Stimulated activated CD4-positive, alpha-beta T cell treated with anti-CD3 and anti-CD28 coated beads, Interleukin-15, amount 100 ng/mL, for 48 hours (primary cell): Measurements from ENCODE around the gene DAND5.
"Not testable (repeated sequence)": the region's sequence is repeated elsewhere in the genome, so short reads cannot be mapped to it uniquely, and the experiment has no call there.

ENCODE experiments used
- DNase-seq, 2 donors: peaks; one replicate each; pipeline ENCODE4 v3.0.0-alpha.2; 2020; ENCODE audit warnings: low read depth in 2 of 2

Gene DAND5

DNA sequence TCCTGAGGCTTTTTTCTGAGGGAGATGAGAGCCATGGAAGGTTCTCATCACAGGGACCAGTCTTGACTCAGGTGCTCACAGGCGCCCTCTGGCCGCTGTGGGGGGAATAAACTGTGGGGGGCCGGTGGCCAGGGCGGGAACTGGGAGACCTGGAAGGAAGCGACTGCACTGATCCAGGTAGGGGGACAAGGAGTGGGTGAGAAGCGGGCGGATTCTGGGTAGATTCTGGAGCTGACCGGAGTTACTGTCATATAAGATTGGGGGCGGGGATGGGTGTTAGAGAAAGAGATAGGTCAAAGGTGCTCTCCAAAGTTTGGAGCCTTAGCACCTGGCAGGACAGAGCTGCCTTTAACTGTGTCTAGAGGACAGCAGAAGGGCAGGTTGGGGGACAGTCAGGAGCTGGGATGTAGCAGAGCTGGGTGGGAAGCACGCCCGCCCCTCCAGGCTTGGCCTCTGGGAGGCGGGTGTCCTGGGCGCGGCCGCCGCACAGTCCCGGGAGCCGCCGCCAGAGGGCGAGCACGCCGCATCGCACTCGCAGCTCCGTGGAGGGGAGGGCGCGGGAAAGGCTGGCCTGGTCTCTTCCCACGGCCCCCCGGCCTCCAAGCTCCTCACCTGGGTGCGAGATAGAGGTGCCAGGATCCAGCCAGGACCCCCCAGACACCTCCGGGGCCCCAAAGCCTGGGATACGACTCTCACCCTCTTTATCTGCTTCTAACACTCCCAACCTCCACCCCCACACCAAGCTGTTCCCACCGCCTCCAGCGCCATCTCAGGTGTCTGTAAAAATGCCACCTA lies 4.2 kb upstream of the DAND5 start:
- DNase-seq, result peak; percentile 71 to 81

- no peak for DNase-seq
Observed at GRCh38 chr19:12965812-12966135, 3.6 kb upstream of the DAND5 start.

DNA sequence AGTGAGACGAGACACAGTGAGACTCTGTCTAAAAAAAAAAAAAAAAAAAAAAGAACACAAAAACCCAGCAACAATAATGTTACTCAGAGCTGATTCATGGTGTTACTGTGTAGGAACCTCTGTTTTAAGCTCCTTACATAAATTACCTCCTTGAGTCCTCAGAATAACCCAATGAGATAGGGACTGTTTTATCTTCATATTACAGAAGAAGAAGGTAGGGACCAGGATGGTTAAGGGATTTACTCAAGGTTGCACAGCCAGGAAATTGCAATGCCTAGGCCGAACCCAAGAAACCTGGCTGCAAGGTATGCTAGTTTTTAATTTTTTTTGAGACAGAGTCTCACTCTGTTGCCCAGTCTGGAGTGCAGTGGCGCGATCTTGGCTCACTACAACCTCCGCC lies 1.5 kb upstream of the DAND5 start:
- DNase-seq, result no peak

DNA sequence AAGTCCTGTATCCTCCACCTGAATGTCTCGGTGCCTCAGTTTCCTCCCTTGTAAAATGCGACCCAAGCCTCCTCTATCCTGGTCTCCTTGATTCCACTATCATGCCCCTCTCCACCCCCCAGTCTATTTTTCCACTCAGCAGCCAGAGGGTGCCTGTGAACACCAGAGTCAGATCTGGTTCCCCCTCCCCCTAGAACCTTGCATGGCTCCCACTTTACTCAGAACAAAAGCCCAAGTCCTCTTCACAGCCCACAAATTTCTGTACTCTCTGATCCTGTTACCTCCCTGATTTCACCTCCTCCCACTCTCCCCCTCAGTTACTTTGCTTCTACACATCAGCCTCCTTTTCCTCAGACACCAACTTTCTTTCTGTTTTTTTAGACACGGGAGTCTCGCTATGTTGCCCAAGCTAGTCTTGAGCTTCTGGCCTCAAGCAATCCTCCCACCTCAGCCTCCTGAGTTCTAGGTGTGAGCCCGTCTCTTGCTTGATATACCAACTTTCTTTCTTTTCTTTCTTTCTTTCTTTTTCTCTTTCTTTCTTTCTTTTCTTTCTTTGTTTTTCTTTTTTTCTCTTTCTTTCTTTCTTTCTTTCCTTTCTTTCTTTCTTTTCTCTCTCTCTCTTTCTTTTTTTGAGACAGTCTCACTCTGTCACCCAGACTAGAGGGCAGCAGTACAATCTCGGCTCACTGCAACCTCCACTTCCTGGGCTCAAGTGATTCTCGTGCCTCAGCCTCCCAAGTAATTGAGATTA lies 869 bp downstream of the DAND5 start:
- DNase-seq, result no peak

- no peak for DNase-seq
Observed at GRCh38 chr19:12973236-12973635, 3.9 kb downstream of the DAND5 start.

GRCh38 chr19:12974301-12975220 lies 5.2 kb downstream of the DAND5 start:
- DNase-seq, result no peak

DNA sequence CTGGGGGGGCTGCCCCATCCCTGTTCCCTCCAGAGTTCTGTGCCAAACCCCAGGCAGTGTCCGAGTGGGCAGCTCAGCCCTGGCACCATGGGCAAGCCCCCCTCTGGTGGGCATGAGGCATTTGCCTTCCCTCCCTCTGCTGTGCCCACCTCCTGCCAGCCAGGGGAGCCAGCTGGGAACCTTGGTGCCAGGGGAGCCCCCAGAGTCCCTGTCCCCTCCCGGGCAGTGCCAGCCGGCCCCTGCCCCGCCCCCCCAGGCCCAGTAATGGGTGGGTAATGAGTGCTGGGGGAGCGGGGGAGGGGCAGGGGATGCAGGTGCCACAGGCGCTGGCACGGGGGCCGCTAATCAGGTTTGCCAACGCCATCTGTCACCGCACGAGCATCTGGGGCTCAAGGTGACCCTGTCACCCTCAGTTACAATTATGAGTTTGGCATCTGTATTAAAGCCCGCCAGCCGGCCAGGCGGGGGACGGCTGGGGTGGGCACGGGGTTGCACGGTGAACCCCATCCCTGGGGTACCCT lies 5.9 kb downstream of the DAND5 start:
- DNase-seq, result no peak

DNA sequence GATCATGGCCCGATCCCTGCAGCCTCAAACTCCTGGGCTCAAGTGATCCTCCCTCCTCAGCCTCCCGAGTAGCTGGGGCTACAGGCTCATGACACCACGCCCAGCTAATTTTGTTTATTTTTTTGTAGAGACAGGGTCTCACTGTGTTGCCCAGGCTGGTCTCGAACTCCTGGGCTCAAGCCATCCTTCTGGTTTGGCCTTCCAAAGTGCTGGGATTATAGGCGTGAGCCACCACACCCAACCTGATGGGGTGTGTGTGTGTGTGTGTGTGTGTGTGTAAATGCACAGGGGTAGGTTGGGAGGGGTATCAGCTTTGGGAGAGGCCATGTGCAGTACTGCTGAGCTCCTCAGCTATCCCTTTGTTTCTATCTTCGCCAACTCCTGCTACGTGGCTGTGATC lies 6.7 kb downstream of the DAND5 start:
- not testable (repeated sequence) for DNase-seq

GRCh38 chr19:12979974-12980373 lies 10.6 kb downstream of the DAND5 start:
- no peak for DNase-seq

GRCh38 chr19:12982648-12983047 lies 13.3 kb downstream of the DAND5 start:
- no peak for DNase-seq

- DNase-seq, result no peak
Observed at GRCh38 chr19:12983091-12983490, 13.7 kb downstream of the DAND5 start.

GRCh38 chr19:12983542-12984142 lies 14.3 kb downstream of the DAND5 start:
- DNase-seq, result peak; percentile 60 to 73

DNA sequence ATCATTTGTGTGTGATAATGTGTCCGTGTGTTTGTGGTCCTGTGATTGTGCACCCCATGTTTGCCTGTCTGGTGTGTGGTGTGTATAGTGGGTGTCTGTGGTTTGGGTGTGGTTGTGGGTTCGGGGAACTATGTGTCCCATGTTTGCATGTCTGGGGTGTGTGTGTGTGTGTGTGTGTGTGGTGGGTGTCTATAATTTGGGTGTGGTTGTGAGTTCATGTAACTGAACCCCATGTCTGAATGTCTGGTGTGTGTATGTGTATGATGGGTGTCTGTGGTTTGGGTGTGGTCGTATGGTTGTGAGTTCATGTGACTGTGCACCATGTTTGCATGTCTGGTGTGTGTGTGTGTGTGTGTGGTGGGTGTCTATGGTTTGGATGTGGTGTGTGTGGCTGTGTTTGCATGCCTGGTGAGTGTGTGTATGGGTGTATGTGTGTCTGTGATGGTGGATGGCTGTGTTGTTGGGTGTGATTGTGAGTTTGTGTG lies 14.8 kb downstream of the DAND5 start:
- DNase-seq, result no peak

GRCh38 chr19:12984683-12985048 lies 15.3 kb downstream of the DAND5 start:
- DNase-seq, result no peak

- no peak for DNase-seq
Observed at GRCh38 chr19:12985049-12985776, 15.8 kb downstream of the DAND5 start.

DNA sequence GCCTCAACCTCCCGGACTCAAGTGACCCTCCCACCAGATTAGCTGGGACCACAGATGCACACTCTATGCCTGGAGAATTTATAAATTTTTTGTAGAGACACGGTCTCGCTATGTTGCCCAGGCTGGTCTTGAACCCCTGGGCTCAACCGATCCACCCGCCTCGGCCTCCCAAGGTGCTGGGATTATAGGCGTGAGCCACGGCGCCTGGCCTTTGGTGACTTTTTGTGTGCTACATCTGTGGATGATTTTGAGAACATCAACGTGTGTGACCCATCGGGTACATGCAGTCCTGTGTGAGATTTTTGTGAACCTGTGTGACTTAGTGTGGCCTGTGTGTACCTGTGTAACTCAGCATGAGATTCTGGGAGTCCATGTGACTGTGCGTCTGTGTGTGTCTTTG lies 17.4 kb downstream of the DAND5 start:
- DNase-seq, result no peak

DNA sequence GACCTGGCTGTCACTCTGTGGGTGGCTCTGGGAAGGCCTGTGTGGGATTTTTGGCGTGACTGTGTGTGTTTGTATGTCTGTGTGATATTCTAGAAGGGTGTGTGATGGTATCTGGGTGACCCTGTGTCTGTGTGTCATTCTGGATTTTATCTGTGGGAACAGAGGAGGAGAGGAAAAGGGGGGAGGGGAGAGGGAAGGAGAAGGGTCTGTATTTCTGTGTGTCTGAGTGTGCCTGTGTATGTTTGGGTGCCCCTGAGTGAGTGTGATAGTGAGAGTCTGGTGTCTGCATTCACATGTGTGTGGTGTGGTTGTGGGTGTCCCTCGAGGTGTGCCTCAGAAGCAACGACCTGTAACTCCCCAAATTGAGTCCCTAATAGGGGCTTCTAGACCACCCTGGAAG lies 17.8 kb downstream of the DAND5 start:
- no peak for DNase-seq

DNA sequence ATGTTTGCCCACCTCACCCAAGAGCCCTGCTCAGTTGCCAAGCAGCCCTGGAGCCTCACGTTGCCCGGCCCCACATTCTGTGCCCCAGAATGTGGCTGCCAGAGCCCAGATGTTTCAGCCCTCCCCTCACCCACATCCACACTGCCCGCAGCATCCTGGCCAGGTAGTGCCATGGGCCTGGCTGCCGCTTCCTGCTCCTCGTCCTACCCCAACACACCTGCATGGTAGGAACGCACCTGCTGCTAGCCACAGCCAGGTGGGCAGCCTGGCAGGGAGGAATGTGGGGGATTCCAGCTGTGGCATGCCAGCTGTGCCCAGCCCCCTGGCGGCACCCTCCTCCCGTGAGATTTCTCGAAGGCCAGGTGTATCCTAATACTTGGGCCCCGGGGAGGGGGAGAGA lies 18.4 kb downstream of the DAND5 start:
- DNase-seq, result no peak

DNA sequence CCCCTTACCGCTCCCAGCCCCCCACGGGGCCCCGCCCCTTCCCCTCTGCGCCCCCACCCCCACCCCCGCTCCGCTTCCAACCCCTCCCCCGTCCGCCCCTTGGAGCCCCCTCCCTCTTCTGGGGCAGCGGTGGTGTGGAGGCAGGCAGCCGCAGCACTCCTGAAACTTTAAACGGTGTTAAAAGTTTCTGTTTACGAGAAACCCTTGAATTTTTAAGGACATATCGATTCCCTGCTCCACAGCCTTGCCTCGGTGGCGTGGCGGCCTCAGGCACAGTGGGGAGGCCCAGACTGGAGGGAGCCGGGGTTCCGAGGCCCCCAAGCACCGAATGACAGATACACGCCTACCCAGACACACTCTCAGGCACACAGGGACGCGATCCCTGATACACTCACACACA lies 21.1 kb downstream of the DAND5 start:
- no peak for DNase-seq

DNA sequence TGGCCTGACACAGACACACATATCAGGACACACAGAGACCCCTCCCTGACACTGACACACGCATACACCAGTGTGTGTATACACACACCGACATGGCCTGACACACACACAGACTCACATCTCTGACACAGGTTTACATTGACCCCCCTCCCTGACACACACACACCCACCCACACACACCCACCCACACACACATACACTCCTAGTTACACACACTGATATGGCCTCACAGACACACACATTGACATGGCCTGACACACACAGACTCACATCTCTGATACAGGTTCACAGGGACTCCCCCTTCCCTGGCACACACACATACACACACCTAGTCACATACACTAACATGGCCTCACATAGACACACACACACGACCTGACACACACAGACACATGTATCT lies 21.5 kb downstream of the DAND5 start:
- DNase-seq, result no peak

GRCh38 chr19:12991296-12991695 lies 21.9 kb downstream of the DAND5 start:
- DNase-seq, result no peak
